ENCODE data around the gene BMP7. TPM values are rescaled to one million over a fixed set of nuclear protein-coding genes. Genes with fewer than 3 reads are reported as not detected.

The BMP7 gene
- total and polyA plus RNA-seq, 7 donors = 0.03 TPM; not detected in 5

DNA sequence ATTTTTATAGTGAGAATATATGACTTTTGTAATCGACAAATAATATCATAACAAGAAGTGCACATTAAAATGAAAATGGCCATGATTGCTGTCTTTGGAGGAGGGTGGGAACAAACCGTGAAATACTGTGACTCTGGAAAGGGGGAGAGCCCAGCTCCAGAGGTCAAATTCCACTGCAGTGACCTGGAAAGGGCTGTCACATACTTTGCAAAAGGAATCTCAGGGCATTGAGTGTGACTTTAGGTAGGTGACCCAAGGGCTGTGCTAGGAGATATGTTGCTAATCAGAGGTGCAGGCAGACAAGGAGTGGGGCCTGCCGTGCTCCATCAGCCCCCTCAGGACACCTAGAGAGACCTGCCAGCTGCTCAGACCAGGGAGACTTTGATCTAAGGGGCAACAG, 28.1 kb upstream of the BMP7 start:
- DNase-seq (no peak), ATAC-seq (no peak)
- H3K27ac ChIP-seq = no peak overlapping the region
- no peaks in the 10 kb centered on the region for H3K4me1 ChIP-seq
- peaks cover 0 to 36% (median 9%) of the 10 kb centered on the region in 3 donors for H3K27me3 ChIP-seq (ENCODE audit: insufficient read depth in 3 of 3, low read length in 2 of 3)
- TF ChIP-seq, protein P1, sequence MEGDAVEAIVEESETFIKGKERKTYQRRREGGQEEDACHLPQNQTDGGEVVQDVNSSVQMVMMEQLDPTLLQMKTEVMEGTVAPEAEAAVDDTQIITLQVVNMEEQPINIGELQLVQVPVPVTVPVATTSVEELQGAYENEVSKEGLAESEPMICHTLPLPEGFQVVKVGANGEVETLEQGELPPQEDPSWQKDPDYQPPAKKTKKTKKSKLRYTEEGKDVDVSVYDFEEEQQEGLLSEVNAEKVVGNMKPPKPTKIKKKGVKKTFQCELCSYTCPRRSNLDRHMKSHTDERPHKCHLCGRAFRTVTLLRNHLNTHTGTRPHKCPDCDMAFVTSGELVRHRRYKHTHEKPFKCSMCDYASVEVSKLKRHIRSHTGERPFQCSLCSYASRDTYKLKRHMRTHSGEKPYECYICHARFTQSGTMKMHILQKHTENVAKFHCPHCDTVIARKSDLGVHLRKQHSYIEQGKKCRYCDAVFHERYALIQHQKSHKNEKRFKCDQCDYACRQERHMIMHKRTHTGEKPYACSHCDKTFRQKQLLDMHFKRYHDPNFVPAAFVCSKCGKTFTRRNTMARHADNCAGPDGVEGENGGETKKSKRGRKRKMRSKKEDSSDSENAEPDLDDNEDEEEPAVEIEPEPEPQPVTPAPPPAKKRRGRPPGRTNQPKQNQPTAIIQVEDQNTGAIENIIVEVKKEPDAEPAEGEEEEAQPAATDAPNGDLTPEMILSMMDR (IDR thresholded peaks at IDR 0.05) = no peak
- WGBS, 3 donors = 56 to 59% (median 58%) methylated on average over 3 of the region's 3 CpGs
- intact Hi-C loops (cut with DNase I) = no loop called here
- no peaks in the 10 kb centered on the region for H3K36me3 ChIP-seq (ENCODE audit: insufficient read depth in 1 of 2, low read depth in 1 of 2)
- H3K9me3 ChIP-seq = no peaks in the 10 kb centered on the region
- H3K4me3 ChIP-seq = no peak overlapping the region

DNA sequence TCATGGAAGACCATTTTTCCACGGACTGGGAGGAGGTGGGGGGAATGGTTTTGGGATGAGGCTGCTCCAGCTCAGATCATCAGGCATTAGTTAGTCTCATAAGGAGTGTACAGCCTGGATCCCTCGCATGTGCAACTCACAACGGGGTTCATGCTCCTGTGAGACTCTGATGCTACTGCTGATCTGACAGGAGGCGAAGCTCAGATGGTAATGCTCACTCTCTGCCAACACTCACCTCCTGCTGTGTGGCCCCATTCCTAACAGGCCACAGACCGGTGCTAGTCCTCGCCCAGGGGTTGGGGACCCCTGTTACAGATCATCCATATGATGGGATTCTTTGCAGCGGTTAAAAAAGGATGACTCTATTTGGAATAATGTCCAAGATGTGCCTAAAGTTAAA, 27.6 kb upstream of the BMP7 start:
- Histone ChIP-seq H3K36me3 (ENCODE audit: insufficient read depth in 1 of 2, low read depth in 1 of 2) (no peaks in the 10 kb centered on the region), H3K9me3 (no peaks in the 10 kb centered on the region), H3K4me3 (no peak overlapping the region), H3K27ac (no peak overlapping the region), H3K27me3 (ENCODE audit: insufficient read depth in 3 of 3, low read length in 2 of 3) (peaks cover 0 to 39% (median 9%) of the 10 kb centered on the region in 3 donors), H3K4me1 (no peaks in the 10 kb centered on the region)
- intact Hi-C loops (cut with DNase I) = no loop called here
- ATAC-seq (no peak), DNase-seq (no peak)
- TF ChIP-seq, protein P1 (IDR thresholded peaks at IDR 0.05) = no peak
- WGBS, 3 donors = 67 to 69% (median 69%) methylated on average over 7 of the region's 7 CpGs

DNA sequence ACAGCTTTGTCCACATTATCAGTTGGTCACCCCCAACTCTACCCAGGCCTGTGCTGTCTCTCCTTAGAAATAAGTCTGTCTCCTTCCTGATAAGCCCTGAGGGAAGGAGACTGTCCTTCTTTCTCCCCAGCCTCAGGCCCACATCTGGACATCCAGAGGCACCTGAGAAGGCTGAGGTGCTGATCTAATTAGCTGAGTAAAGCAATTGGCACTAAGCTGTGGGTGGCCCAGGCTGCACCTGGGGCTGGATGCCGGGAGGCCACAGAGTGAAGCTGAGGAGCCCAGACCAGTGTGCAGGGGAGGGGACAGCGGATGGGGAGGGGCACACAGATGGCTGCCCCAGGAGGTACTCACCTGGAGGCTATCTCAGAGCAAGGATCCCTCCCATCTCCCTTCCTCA, 26.2 kb upstream of the BMP7 start:
- TF ChIP-seq, protein P1 (IDR thresholded peaks at IDR 0.05) = no peak
- Histone ChIP-seq H3K4me3 (no peak overlapping the region), H3K4me1 (no peaks in the 10 kb centered on the region), H3K36me3 (ENCODE audit: insufficient read depth in 1 of 2, low read depth in 1 of 2) (no peaks in the 10 kb centered on the region), H3K27ac (no peak overlapping the region), H3K27me3 (ENCODE audit: insufficient read depth in 3 of 3, low read length in 2 of 3) (peaks cover 0 to 48% (median 9%) of the 10 kb centered on the region in 3 donors), H3K9me3 (no peaks in the 10 kb centered on the region)
- no peak for DNase-seq
- no peak for ATAC-seq
- 71 to 88% (median 78%) methylated on average over 2 of the region's 2 CpGs for WGBS, 3 donors
- intact Hi-C loops (cut with DNase I) = no loop called here

DNA sequence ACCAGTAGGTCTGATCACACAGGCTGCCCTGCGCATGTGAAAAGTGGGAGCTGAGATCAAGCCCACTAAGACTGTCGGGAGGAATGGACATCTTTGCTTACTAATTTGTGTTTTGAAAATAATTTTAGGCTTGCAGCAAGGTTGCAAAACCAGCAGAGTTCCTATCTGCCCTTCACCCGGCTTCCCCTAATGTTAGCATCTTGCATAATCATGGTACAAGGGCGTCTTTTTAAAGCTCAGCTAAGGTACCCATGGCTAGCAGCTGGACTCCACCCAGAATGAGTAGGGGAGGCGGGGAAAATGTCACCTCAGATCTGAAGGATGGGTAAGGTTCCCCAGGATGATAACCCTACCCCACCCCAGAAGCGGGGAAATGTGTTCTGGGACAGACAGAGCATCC, 25.3 kb upstream of the BMP7 start:
- intact Hi-C loops (cut with DNase I) = no loop called here
- Histone ChIP-seq H3K9me3 (no peaks in the 10 kb centered on the region), H3K27me3 (ENCODE audit: insufficient read depth in 3 of 3, low read length in 2 of 3) (peaks cover 0 to 57% (median 9%) of the 10 kb centered on the region in 3 donors), H3K4me3 (no peak overlapping the region), H3K27ac (no peak overlapping the region), H3K36me3 (ENCODE audit: insufficient read depth in 1 of 2, low read depth in 1 of 2) (no peaks in the 10 kb centered on the region), H3K4me1 (no peaks in the 10 kb centered on the region)
- no peak for ATAC-seq
- TF ChIP-seq, protein P1 (IDR thresholded peaks at IDR 0.05) = no peak
- WGBS, 3 donors = 90 to 93% (median 92%) methylated on average over 6 of the region's 6 CpGs
- DNase-seq = no peak

DNA sequence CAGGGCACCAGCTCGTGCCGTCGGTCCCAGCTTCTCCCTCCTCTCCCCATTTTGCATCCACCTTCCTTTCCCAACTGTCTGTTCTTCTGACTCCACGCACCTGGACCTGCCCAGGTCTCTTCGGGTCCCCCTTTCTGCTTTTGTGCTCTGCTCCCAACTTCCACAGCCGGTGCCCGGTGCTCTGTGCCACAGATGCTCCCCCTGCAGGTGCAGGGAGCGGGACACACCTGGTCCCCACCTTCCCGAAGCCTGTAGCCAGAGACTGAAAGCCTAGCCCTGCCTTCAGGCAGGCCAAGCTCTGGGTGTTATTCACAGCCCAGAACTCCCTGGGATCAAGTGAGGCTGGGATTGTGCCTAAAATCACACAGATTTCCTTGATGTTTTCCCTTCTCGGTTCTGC, 24.6 kb upstream of the BMP7 start:
- TF ChIP-seq, protein P1 (IDR thresholded peaks at IDR 0.05) = no peak

More for the DNA sequence above, 24.6 kb upstream of the BMP7 start:
- H3K27ac ChIP-seq = no peak overlapping the region
- WGBS, 3 donors = 63 to 71% (median 67%) methylated on average over 10 of the region's 10 CpGs
- no peaks in the 10 kb centered on the region for H3K36me3 ChIP-seq (ENCODE audit: insufficient read depth in 1 of 2, low read depth in 1 of 2)
- no peaks in the 10 kb centered on the region for H3K4me1 ChIP-seq
- H3K27me3 ChIP-seq (ENCODE audit: insufficient read depth in 3 of 3, low read length in 2 of 3) = peaks cover 0 to 64% (median 12%) of the 10 kb centered on the region in 3 donors
- ATAC-seq (no peak), DNase-seq (no peak)
- intact Hi-C loops (cut with DNase I) = no loop called here
- H3K4me3 ChIP-seq = no peak overlapping the region
- no peaks in the 10 kb centered on the region for H3K9me3 ChIP-seq
